GM19351 (cell line): ENCODE data around the gene CHD2.
A peak's percentile ranks its signal among the peaks of the same experiment; 100 is the strongest.

ENCODE experiments used
- ATAC-seq: cut with Tn5 transposase; IDR thresholded peaks from one replicate; pipeline ENCODE4 v1.9.1; 2021; ENCODE audit warnings: mild to moderate bottlenecking, moderate library complexity; ENCODE audit not compliant: unreplicated experiment

The CHD2 gene

DNA sequence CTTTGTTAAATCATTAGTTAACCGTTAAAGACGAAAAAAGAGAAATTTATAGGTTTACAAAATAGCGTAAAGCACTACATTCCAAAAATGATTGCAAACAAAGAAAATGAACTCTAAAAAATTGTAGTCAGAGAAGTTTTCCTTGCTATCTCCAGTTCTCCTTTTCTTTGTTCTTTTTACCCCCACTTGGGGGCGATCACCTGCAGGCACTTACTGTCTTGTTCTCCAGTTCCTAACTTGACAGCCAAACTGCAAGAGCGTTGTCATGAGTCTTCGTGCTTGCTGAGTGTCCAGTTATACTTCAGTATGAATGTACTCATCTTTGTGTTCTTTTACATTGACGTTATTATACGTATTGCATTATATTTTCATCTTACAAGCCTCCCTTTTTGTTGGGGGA lies 54.5 kb downstream of the CHD2 start:
- no peak for ATAC-seq

- no peak for ATAC-seq
Observed at GRCh38 chr15:92955706-92956105, 55.6 kb downstream of the CHD2 start.

GRCh38 chr15:92958105-92958504 lies 58.0 kb downstream of the CHD2 start:
- no peak for ATAC-seq

DNA sequence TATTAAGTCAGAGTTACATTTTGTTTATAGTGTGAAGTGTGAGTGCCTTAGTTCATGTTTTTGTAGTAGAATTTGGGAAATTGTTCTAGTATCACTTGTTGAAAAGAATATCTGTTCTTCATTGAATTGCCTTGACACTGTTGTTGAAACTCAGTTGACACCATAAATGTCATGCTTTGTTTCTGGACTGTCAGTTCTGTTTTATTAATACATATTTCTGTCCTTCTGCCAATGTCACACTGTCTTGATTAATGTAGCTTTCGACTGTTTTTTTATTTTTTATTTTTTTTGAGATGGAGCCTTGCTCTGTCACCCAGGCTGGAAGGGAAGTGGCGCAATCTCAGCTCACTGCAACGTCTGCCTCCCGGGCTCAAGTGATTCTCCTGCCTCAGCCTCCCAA lies 59.1 kb downstream of the CHD2 start:
- ATAC-seq, result no peak

DNA sequence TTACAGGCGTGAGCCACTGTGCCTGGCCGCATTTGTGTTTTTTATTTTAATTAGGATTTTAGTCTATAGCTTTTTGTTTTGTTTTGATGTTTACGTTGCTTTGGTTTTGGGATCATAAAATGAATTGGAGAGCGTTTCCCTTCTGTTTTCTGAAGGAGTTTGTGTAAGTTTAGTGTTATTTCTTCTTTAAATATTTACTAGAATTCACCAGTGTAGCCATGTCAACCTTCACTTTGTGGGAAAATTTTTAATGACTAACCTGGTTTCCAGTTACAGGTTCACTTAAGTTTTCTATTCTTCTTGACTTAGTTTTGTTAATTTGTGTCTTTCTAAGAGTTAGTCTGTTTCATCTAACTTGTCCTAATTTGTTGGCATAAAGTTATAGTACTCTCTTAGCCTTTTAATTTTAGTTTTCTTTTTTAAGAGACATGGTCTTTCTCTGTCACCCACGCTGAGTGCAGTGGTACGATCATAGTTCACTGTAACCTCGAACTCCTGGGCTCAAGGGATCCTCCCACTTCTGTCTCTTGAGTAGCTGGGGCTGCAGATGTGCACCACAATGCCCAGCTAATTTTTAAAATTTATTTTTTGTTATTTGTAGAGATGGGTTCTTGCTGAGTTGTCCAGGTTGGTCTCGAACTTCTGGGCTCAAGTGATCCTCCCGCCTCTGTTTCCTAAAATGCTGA lies 61.0 kb downstream of the CHD2 start:
- no peak for ATAC-seq

DNA sequence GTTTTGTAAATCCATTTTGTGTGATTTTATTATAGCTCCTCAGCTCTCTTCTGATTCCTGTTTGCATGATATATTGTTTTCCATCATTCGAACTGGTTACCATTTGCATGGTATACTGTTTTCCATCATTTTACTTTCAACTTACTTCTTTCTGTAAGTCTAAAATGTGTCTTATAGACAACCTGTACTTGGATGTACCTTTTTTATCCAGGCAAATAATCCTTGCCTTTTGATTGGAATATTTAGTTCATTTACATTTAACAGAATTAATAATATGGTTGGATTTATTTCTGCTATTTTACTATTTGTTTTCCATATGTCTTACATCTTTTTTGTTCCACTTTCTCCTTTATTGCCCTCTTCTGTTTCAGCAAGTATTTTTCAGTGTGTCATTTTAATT lies 62.8 kb downstream of the CHD2 start:
- ATAC-seq, result no peak

GRCh38 chr15:92963794-92964193 lies 63.7 kb downstream of the CHD2 start:
- no peak for ATAC-seq

GRCh38 chr15:92968926-92969651 lies 69.0 kb downstream of the CHD2 start:
- no peak for ATAC-seq

- ATAC-seq, result no peak
Observed at GRCh38 chr15:92970656-92971055, 70.5 kb downstream of the CHD2 start.

GRCh38 chr15:92971081-92971480 lies 71.0 kb downstream of the CHD2 start:
- ATAC-seq, result no peak

DNA sequence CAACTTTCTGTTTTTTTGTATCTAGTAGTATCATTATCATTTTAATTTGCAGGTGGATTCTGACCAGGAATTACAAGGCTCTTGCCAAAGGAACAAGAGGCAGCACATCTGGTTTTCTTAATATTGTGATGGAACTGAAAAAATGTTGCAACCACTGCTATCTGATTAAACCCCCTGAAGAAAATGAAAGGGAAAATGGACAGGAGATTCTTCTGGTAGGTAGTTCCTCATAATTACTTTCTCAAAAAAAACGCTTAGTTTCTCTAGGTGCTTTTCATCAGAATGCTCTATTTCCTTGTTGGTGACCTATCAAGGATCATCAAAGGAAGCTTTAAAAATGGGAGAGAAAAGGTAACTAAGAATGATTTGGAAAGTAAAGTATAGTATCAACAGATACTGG lies 71.6 kb downstream of the CHD2 start:
- no peak for ATAC-seq

- ATAC-seq, result no peak
Observed at GRCh38 chr15:92974183-92974915, 74.2 kb downstream of the CHD2 start.

DNA sequence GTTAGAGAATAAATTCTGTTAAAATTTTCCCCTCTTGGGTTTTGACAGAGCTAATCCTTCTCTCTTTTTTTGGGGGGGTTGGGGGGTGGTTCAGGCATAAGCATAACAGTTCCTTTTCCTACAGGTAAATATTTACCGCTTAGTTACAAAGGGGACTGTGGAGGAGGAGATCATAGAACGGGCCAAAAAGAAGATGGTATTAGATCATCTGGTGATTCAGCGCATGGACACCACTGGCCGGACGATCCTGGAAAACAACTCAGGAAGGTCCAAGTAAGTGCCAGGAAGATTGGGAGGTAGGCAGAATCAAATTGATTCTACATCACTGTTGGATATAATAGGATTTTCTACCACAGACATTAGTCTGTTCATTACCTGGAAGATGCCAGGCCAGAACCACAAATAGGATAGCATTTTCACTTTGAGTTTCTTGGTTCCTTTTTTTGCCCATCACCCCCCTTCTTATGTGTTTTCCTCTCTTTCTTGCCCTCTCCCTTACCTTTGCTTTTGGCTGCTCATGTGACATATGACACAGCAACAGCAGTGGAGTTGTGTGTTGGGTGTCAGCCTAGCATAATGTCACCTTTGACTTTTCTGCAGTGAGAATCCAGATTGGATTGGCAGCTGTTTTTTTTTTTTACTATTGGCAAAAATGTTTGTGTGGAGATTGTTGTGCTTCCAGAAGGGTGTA lies 79.0 kb downstream of the CHD2 start:
- ATAC-seq, result peak; percentile 51

DNA sequence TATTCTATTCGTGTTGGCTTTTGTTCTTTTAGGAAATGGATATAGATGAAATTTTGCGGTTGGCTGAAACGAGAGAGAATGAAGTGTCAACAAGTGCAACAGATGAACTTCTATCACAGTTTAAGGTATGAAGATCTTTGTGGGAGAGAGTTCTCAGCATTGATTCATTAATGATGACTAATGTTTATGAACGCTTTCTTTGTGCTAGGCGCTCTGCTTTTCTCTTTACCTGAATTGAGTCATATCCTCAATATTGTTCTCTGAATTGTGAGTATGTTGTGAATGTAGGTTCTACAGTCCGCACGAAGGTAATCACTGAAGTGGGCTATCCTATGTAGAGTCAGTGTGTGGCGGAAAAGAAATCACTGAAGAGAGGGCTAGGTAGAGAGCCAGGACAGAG lies 81.2 kb downstream of the CHD2 start:
- no peak for ATAC-seq

DNA sequence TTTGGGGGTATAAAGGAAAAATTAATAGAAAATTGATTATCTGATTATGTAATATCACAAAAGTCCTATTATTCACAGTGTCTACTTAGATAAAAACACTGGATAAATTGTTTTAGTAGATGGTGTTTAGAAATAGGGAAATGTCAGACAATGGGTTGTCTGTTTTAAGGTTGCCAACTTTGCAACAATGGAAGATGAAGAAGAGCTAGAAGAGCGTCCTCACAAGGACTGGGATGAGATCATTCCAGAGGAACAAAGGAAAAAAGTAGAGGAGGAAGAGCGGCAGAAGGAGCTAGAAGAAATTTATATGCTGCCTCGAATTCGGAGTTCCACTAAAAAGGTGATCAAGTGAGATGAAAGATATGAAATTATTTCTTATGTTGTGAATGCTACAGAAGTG lies 84.0 kb downstream of the CHD2 start:
- no peak for ATAC-seq

DNA sequence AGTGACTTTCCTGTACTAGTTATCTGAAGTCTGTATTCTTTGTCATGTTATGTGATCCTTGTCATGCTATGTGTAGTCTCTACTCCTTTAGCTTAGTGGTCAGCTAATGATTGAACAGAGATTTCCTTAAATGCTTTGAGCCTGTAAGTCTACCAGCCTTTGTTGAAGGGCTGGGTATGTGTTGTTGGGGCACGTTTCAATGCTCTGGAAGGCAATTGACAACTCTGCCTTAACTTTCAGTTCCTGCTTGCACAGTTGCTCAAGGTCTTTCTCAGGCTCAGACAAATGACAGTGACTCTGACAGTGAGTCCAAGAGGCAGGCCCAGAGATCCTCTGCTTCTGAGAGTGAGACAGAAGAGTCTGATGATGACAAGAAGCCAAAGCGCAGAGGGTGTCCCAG lies 89.3 kb downstream of the CHD2 start:
- ATAC-seq, result peak; percentile 68

- ATAC-seq, result no peak
Observed at GRCh38 chr15:92990031-92990430, 89.9 kb downstream of the CHD2 start.

- ATAC-seq, result no peak
Observed at GRCh38 chr15:92992720-92993119, 92.6 kb downstream of the CHD2 start.

DNA sequence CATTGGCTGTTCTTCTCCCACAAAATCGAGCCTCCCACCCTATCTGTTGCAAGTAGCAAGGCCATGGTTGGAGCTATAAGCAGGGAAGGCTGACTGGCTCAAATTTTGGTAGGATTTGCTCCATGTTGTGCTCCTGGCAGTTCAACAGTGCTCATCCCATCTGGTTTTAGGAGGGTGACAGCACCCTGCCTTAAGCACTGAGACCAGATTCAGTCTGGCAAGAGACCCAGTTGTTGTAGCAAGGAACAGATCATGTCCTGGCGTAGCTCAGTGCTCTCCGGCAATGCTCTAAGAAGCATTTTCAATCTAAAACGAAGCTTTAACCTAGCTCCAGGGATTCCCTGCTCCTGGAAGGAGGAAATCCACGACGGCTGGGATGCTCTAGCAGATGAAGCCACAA lies 97.7 kb downstream of the CHD2 start:
- no peak for ATAC-seq

GRCh38 chr15:93001156-93001555 lies 101.0 kb downstream of the CHD2 start:
- no peak for ATAC-seq

- no peak for ATAC-seq
Observed at GRCh38 chr15:93001881-93002280, 101.8 kb downstream of the CHD2 start.
